ENCODE results near the gene RSPH6A.

RSPH6A gene

DNA sequence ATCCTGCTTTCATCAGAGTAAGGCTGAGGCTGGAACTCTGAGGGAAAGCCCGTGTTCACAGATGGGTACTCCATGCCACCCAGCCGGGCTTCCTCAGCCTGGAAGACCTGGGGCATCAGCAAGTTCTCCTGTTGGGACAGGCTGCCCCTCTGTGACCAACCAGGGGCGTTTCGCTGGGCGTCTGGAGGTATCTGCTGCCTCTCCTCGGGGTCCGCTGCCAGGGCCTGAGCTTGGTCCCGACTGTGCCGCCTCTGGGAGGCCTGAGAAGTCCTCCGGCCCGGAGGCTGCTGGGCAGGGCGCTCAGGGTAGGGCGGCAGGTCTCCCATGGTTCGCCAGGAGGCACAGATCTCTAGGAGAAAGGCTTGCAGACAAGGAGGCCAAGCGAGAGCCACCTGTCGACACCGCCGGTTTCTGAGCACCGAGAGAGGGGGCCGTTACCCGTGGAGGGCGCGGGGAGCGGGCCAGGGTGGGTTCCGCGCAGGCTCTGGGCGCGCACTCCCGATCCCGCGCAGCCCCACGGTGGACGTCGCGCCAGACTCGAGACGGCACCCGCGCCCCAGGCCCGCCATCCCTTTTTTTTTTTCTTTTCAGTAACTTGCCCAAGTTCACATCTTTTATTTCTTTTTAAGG is at the start of gene RSPH6A:
Gene RSPH6A (minus strand): TSS at position 458 of the 630 bp plus-strand sequence. CDS start 132 bp downstream, at position 326.
- H3K9me3 ChIP-seq: no peaks in the 10 kb centered on the region
- no peaks in the 10 kb centered on the region for H3K27me3 ChIP-seq (ENCODE audit: low read depth)
- H3K4me3 ChIP-seq: no peak within 1 kb of the TSS
- H3K36me3 ChIP-seq (replicated peaks): peaks cover 11% of the 10 kb centered on the region
- in situ Hi-C loops (cut with MboI; ENCODE audit: low sequenced_read_pairs): no loop called here
- no peaks in the 10 kb centered on the region for H3K4me1 ChIP-seq
- DNase-seq (ENCODE audit: low spot score in 2 of 2): no peak

DNA sequence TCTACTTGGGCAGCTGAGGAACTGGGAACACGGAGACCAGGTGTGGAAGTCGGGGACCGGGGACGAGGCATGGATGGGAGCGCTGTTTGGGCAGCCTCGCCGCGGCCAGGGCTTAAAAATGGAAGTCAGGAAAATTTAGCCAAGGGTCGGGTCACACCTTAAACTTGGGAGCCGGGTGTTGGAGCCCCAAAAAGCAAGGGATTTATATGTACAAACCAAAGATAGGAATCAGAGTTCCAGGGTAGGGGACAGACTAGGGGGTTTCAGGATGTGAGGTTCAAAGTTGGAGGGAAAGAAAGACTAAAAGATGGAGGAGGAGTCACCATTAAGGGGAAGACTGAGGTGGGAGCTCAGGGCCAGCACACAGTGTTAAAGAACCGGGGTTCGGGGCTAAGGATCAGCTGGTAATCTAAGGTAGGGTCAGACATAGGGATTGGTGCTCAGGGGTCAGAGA is 49.5 kb upstream of the RSPH6A start:
- Histone ChIP-seq H3K4me3 (peak overlapping the region; percentile 8; the same call in 1 of the 2 replicates), H3K27me3 (ENCODE audit: low read depth) (peaks cover 37% of the 10 kb centered on the region)

DNA sequence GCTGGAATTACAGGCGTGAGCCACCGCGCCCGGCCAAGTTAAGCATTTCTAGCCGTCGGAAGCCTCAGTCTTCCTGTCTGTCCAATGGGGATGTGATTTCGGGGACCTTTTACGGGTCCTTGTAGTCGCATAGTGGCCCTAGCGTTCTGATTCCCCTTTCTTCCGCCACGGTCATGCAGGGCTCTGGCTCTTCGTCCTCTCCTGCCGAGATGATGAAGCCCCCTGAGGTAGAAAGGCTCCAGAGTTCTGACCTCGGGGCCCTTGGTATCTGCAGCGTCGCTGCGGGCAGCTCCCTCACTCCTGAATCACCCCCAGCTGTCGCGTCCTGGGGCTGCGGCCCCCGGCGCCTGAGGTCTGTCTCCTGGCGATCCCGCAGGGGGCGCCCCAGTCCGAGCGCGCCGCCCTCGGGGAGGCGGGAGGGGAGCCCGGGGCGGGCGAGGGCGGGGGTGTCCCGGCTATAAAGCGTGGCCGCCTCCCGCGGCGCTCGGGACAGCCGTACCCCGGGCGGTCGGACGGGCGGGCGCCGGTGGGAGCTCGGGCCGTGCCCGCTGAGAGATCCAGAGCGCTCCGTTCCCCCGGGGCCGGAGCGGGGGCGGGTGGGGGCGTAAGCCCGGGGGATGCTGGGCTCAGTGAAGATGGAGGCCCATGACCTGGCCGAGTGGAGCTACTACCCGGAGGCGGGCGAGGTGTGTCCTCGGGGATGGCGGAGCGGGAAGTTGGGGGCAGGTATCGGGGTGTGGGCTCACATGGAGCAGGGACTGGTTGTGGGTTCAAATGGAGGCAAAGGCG is 48.9 kb upstream of the RSPH6A start, which contains the start of gene FOXA3:
Gene FOXA3 (plus strand): TSS at position 487 of the 789 bp plus-strand sequence. CDS start 131 bp downstream, at position 618.
- Histone ChIP-seq H3K27me3 (ENCODE audit: low read depth) (peaks cover 37% of the 10 kb centered on the region), H3K9me3 (no peaks in the 10 kb centered on the region), H3K4me3 (peak within 1 kb of the TSS; percentile 77), H3K36me3 (replicated peaks) (peaks cover 5% of the 10 kb centered on the region), H3K4me1 (no peaks in the 10 kb centered on the region; the same call in 1 of the 2 replicates)
- in situ Hi-C loops (cut with MboI; ENCODE audit: low sequenced_read_pairs): no loop called here
- DNase-seq (ENCODE audit: low spot score in 2 of 2): peak in 1 of 2 experiments; percentile 63

More for the DNA sequence above, 49.5 kb upstream of the RSPH6A start:
- H3K9me3 ChIP-seq: no peaks in the 10 kb centered on the region
- no peaks in the 10 kb centered on the region; the same call in 1 of the 2 replicates for H3K4me1 ChIP-seq
- H3K36me3 ChIP-seq (replicated peaks): no peaks in the 10 kb centered on the region; the same call in 1 of the 2 replicates
- no peak for DNase-seq (ENCODE audit: low spot score in 2 of 2)
- in situ Hi-C loops (cut with MboI; ENCODE audit: low sequenced_read_pairs): no loop called here

DNA sequence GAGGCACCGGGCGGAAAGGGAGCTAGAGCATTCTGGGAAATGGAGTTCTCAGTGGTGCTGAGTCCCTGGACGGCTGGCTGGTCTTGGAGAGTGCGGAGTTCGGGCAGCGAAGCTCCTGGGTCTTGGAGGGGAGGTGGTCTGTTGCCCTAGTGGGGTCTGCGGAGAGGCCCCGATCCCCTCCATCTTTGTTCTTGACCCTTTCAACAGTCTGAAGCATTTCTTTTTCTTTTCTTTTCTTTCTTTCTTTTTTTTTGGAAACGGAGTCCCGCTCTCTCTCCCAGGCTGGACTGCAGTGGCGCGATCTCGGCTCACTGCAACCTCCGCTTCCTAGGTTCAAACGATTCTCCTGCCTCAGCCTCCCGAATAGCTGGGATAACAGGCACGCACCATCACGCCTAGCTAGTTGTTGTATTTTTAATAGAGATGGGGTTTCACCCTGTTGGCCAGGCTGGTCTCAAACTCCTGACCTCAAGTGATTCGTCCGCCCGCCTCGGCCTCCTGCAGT is 48.3 kb upstream of the RSPH6A start:
- no peak for DNase-seq (ENCODE audit: low spot score in 2 of 2)
- Histone ChIP-seq H3K4me3 (peak overlapping the region; percentile 77), H3K27me3 (ENCODE audit: low read depth) (peaks cover 37% of the 10 kb centered on the region), H3K4me1 (no peaks in the 10 kb centered on the region; the same call in 1 of the 2 replicates), H3K36me3 (replicated peaks) (peaks cover 11% of the 10 kb centered on the region), H3K9me3 (no peaks in the 10 kb centered on the region)
- in situ Hi-C loops (cut with MboI; ENCODE audit: low sequenced_read_pairs): no loop called here

DNA sequence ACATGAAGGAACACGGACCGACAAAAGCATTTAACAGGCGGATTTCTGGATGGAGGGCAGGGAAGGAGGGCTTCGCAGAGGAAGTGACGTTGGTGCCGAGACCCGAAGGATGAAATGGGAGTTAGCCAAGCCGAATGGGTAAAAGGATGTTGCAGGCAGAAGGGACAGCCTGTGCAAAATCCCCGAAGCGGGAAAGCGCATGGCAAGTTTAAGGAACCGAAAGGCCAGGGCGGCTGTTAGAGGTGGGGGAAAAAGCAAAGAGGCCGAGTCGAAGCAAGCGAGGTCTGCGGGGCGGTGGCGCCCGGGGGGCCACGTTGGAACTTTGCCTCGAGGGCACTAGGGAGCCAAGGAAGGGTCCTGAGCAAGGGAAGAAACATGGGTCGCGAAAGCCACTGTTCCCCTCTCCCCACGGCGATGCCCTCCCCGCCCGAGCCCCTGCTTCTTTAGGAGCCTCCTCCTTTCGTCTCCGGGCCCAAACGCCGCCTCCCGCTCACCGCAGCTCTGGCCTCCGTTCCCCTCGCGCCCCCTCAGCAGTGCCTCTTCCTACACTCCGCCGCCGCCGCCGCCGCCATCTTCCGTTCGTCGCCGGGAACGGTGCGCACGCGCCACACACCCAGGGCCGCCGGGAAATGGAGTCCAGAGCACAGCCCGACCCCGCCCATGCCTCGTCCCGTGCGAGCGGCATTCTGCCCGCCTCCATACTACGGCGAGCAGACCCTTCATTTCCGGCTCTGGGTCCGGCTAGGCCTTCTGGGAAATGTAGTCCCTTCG is 47.6 kb upstream of the RSPH6A start, which contains the start of gene SYMPK:
Gene SYMPK (minus strand): TSS at position 584 of the 771 bp plus-strand sequence. CDS start 8,652 bp downstream, outside the sequence.
- H3K9me3 ChIP-seq: no peaks in the 10 kb centered on the region
- in situ Hi-C loops (cut with MboI; ENCODE audit: low sequenced_read_pairs): no loop called here
- peak within 1 kb of the TSS; percentile 77 for H3K4me3 ChIP-seq
- peaks cover 33% of the 10 kb centered on the region for H3K27me3 ChIP-seq (ENCODE audit: low read depth)
- DNase-seq (ENCODE audit: low spot score in 2 of 2): peak; percentile 98 to 99
- H3K36me3 ChIP-seq (replicated peaks): peaks cover 11% of the 10 kb centered on the region
- H3K4me1 ChIP-seq: no peaks in the 10 kb centered on the region; the same call in 1 of the 2 replicates

DNA sequence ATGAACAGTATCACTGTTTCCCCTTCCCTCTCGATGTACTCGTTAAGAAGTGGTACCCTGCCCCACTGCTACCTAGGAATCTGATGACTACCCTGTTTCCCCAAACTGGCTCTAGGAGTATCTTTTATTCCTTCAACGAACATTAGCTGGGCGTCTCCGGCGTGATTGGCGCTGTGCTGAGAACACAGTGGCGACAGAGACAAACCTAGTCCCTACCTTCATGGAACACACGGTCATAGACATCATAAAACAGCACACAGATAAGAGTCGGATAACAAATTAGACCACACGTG is 47.1 kb upstream of the RSPH6A start:
- no peaks in the 10 kb centered on the region for H3K9me3 ChIP-seq
- peak overlapping the region; percentile 77 for H3K4me3 ChIP-seq
- peaks cover 33% of the 10 kb centered on the region for H3K27me3 ChIP-seq (ENCODE audit: low read depth)
- peaks cover 11% of the 10 kb centered on the region for H3K36me3 ChIP-seq (replicated peaks)
- no peaks in the 10 kb centered on the region; the same call in 1 of the 2 replicates for H3K4me1 ChIP-seq
- in situ Hi-C loops (cut with MboI; ENCODE audit: low sequenced_read_pairs): no loop called here
- no peak for DNase-seq (ENCODE audit: low spot score in 2 of 2)

DNA sequence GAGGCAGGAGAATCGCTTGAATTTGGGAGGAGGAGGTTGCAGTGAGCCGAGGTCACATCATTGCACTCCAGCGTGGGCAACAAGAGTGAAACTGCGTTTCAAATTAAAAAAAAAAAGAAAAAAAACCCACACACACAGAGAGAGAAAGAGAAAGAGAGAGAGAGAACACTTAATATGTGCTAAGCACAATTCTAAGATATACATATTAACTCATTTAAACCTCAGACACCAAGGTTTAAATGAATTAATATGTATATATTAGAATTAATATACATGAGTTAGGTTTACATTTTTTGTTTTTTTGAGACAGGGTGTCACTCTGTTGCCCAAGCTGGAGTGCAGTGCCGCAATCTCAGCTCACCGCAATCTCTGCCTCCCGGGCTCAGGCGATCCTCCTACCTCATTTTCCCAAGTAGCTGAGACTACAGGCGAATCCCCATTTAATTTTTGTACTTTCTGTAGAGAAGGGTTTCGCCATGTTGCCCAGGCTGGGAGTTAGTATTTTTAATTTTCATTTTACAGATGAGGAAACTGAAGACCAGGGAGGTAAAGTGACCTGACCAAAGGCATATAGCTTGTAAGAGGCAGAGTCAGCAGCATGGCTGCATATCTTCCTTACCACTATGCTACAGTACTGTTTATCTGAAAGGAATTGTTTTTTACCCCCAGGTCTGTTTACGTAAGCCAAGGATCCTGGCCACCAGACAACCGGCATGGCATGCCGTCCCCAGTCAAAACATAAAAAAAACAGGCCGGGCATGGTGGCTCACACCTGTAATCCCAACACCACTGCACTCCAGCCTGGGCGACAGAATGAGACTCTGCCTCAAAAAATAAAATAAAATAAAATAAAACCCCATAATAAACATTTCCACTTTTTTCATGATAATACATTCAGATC is 45.5 kb upstream of the RSPH6A start:
- Histone ChIP-seq H3K27me3 (ENCODE audit: low read depth) (peaks cover 22% of the 10 kb centered on the region), H3K36me3 (replicated peaks) (peaks cover 11% of the 10 kb centered on the region), H3K4me1 (no peaks in the 10 kb centered on the region; the same call in 1 of the 2 replicates), H3K9me3 (no peaks in the 10 kb centered on the region), H3K4me3 (no peak overlapping the region)
- in situ Hi-C loops (cut with MboI; ENCODE audit: low sequenced_read_pairs): no loop called here
- no peak for DNase-seq (ENCODE audit: low spot score in 2 of 2)

DNA sequence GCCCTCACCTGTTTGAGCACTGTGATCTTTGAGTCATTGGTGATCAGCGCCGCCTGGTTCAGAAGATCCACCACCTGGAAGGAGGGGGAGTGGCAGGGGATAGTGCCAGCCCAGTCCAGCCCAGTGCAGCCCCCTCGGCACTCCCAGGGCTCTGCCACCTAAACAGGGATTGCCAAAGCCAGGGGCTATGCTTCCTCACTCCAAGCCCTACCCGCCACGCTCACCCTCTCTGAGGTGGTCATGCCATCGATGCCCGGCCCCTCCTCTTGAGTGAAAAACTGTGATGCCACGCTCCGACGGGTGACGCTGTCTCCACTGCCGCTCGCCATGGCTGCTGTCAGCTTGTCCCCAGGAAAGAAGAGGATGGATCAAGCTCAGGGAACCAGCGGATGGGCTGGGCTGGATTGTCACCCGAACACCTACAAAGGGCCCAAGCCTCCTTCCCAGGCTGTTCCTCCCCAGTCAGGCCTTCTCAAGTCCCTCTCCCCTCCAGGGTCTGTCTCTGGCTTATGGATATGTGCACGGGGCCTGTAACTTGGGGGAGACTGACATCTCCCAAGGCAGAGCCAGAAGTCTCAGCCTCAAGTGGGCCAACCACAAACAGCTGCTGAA is 39.2 kb upstream of the RSPH6A start:
- no peaks in the 10 kb centered on the region for H3K4me1 ChIP-seq
- in situ Hi-C loops (cut with MboI; ENCODE audit: low sequenced_read_pairs): no loop called here
- no peaks in the 10 kb centered on the region for H3K9me3 ChIP-seq
- no peak for DNase-seq (ENCODE audit: low spot score in 2 of 2)
- no peak overlapping the region for H3K4me3 ChIP-seq
- peaks cover 58% of the 10 kb centered on the region for H3K36me3 ChIP-seq (replicated peaks)
- H3K27me3 ChIP-seq (ENCODE audit: low read depth): no peaks in the 10 kb centered on the region

DNA sequence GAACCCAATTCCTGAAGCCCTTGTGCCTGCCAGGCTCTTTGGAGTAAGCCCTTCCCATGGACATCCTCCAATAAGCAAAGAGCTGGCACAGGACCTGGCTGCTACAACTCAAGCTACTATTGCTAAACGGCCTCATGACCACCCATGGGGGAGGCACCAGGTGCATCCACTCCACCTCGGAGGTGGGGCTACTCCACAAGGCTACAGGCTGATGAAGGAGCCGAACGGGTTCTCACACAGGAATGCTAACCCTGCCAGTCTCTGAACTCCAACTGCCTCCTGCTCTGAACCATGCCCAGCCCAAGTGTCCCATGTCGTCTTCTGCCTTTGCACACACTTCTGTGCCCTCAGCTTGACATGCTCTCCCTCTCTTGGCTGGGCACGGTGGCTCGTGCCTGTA is 37.9 kb upstream of the RSPH6A start:
- H3K36me3 ChIP-seq (replicated peaks): peaks cover 63% of the 10 kb centered on the region
- in situ Hi-C loops (cut with MboI; ENCODE audit: low sequenced_read_pairs): no loop called here

DNA sequence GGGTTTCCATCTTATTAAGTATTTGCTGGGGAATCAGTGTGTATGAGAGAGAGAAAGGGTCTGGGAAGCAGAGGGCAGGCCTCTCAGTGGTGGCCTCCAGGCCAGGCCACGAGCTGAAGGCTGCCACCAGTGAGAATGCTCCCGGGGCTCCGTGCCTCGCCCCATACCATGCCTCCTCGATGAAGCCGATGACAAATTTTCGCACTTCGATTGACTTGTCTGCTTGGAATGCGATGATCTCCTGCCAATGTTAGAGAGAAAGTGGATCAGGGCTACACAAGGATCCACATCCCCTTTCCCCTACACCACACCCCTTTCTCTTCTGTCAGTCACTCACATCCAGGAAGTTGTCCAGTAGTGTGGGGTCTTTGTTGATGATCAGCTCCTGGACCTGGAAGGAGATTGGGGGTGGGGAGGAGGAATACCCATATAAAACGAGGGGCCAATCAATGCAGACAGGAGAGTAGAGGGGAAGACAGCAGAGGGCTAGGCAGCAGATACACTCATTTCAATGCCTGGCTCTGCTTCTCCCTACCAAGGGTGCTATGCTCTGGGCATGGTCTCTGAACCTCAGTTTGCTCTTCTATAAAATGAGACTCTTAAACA is 37.1 kb upstream of the RSPH6A start:
- Histone ChIP-seq H3K27me3 (ENCODE audit: low read depth) (no peaks in the 10 kb centered on the region), H3K36me3 (replicated peaks) (peaks cover 70% of the 10 kb centered on the region), H3K4me1 (no peaks in the 10 kb centered on the region), H3K9me3 (no peaks in the 10 kb centered on the region), H3K4me3 (no peak overlapping the region)
- no peak for DNase-seq (ENCODE audit: low spot score in 2 of 2)
- in situ Hi-C loops (cut with MboI; ENCODE audit: low sequenced_read_pairs): no loop called here

More for the DNA sequence above, 37.9 kb upstream of the RSPH6A start:
- DNase-seq (ENCODE audit: low spot score in 2 of 2): no peak
- Histone ChIP-seq H3K4me3 (no peak overlapping the region), H3K4me1 (no peaks in the 10 kb centered on the region), H3K27me3 (ENCODE audit: low read depth) (no peaks in the 10 kb centered on the region), H3K9me3 (no peaks in the 10 kb centered on the region)

DNA sequence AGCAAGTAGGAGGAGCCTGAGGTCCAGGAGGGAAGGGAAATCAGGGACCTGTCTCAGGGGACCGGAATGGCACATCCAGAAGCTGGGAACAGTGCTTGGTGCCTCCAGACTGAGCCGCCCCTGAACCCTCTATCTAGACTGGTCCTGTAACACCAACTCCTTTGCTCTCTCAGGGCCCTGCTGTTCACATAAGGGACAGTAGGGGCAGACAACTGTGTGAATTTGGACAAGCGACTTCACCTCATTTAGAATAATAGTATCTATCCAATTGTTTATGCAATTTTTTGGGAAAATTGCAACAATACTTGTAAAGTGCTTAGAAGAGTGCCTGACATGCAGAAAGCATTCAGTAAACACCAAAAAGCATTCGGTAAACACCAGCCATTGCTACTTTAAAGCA is 33.8 kb upstream of the RSPH6A start:
- Histone ChIP-seq H3K4me3 (no peak overlapping the region), H3K27me3 (ENCODE audit: low read depth) (no peaks in the 10 kb centered on the region), H3K9me3 (no peaks in the 10 kb centered on the region), H3K4me1 (no peaks in the 10 kb centered on the region), H3K36me3 (replicated peaks) (peaks cover 94% of the 10 kb centered on the region)
- in situ Hi-C loops (cut with MboI; ENCODE audit: low sequenced_read_pairs): no loop called here
- DNase-seq (ENCODE audit: low spot score in 2 of 2): no peak

DNA sequence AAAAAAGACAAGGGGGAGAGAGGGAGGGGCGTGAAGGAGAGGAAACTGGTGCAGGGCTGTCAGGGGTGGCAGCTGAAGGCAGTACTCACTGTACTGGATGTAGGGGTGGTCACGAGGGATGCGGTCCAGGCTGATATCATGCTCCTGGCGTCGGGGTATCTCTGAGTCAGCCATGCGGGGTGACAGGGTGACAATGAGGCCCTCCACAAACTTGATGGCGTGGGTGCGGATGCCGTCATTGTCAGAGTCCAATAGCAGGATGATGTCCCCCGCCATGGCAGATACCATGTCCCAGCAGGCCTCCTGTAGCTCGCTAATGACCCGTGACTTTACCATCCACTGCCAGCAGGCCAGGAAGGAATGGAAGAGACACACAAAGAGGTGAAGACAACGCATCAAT is 32.6 kb upstream of the RSPH6A start:
- H3K36me3 ChIP-seq (replicated peaks): peaks cover 96% of the 10 kb centered on the region
- no peaks in the 10 kb centered on the region for H3K9me3 ChIP-seq
- H3K4me1 ChIP-seq: no peaks in the 10 kb centered on the region
- in situ Hi-C loops (cut with MboI; ENCODE audit: low sequenced_read_pairs): no loop called here
- no peak for DNase-seq (ENCODE audit: low spot score in 2 of 2)
- no peak overlapping the region for H3K4me3 ChIP-seq
- no peaks in the 10 kb centered on the region for H3K27me3 ChIP-seq (ENCODE audit: low read depth)
